Right ventricle myocardium superior (tissue), 1 donor: ENCODE data around the gene AIM2. TPM values are rescaled to one million over a fixed set of nuclear protein-coding genes. Genes with fewer than 3 reads are reported as not detected.
"Not testable (repeated sequence)": the region's sequence is repeated elsewhere in the genome, so short reads cannot be mapped to it uniquely, and the experiment has no call there.

ENCODE experiments used
- ATAC-seq: fragments of 200-7000 bp; cut with Tn5 transposase; one replicate; pipeline ENCODE4 v1.9.1; 2020; ENCODE audit warnings: mild to moderate bottlenecking; ENCODE audit not compliant: poor library complexity
- DNase-seq: peaks from one replicate; pipeline ENCODE4 v3.0.0-alpha.2; 2020
- intact Hi-C: fragments of 100-400 bp; cut with DNase I; formaldehyde crosslinking; loops from one replicate; pipeline ENCODE4 v1.11.2; 2022
- total RNA-seq: library from RNA; stranded (reverse); fragmentation: NEBNext Ultra II Directional; extraction: Animal tissue kit (Norgen Biotek cat#: 25700); gene quantifications from one replicate; pipeline ENCODE4 v1.2.1, GENCODE V29; 2021
- donor health status: DM: no; HTN: yes; CAD: no; lungs with severe emphysema.

The AIM2 gene
- total RNA-seq, 1 donor from 2014 or later = 0.56 TPM

- DNase-seq (no peak), ATAC-seq (peak; percentile 48)
- intact Hi-C loops = no loop called here
Observed at GRCh38 chr1:159084152-159084551, 7.6 kb upstream of the AIM2 start.

DNA sequence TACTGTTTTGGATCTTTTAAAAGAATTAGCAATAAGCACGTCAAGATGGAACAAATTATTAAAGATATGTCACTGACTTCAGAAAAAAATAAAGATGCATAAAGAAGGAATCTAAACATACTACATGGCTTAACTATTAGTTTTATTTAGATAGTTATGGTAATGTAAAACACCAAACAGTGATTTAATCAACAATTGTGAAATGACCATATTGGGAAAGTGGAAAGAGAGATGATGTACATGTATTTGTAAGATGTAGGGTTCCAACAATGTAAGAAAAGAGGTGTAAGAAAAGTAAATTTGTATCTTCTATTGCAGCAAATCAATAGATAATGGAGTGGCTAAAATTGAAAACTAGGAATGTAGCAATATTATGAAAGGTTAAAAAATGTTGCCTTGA is 6.4 kb upstream of the AIM2 start:
- DNase-seq (no peak), ATAC-seq (no peak)
- intact Hi-C loops = no loop called here

GRCh38 chr1:159081626-159082025 is 5.1 kb upstream of the AIM2 start:
- ATAC-seq = no peak
- no peak for DNase-seq
- intact Hi-C loops = no loop called here

DNA sequence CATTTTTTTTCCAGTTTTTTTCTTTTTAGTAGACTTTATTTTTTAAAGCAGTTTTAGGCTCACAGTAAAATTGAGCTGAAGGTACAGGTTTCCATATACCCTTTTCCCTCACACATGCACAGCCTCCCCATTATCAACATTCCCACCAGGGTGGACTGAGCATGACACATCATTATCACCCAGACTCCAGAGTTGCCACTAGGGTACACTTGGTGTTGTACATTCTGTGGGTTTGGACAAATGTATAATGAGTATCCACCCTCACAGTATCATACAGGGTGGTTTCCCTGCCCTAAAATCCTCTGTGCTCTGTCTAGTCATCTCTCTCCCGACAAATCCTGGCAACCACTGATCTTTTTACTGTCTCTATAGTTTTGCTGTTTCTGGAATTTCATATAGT is 3.0 kb upstream of the AIM2 start:
- no peak for ATAC-seq
- intact Hi-C loops = no loop called here
- no peak for DNase-seq

DNA sequence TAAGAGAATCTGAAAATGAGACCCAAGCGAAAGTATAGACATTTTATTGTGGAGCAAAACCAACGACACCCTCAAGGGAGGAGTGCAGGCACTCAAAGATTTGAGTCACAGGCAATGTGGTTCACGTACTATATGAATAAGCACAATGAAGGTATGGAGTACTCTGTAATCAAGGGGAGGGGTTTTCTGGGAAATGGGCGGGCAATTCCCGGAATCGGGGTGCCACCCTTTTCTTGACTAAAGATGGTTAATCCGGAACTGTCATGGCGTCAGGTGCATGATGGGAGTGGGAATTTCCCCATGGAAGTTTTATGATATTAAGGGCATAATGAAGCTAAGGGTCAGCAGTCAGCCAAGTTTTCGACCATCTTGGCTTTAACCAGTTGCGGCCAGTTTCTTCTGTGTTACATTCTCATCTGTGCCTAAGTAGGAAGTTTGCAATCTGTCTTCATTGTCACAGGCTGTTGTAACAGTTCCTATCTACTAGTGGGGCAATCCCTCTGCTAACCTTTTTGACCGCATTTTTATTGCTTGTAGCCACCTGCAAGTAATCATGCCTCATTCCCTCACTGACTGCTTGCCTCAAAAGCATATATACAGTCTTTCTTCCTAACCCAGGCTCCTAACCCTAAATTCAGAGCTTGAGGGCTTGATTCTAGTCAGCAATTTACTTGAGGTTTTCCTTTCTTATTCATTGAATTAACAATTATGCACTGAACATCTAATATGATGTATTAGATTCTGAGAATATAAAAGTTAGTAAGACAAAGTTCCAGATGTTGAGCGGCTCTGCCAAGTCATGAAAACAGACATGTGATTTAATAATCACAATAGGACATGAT is 775 bp upstream of the AIM2 start:
- intact Hi-C loops = no loop called here
- DNase-seq (peak; percentile 43), ATAC-seq (no peak)

- ATAC-seq (peak; percentile 63), DNase-seq (no peak)
- intact Hi-C loops = no loop called here
Observed at GRCh38 chr1:159071970-159072582, 4.5 kb downstream of the AIM2 start.

GRCh38 chr1:159068886-159069285 is 7.7 kb downstream of the AIM2 start:
- intact Hi-C loops = no loop called here
- DNase-seq (no peak), ATAC-seq (no peak)

DNA sequence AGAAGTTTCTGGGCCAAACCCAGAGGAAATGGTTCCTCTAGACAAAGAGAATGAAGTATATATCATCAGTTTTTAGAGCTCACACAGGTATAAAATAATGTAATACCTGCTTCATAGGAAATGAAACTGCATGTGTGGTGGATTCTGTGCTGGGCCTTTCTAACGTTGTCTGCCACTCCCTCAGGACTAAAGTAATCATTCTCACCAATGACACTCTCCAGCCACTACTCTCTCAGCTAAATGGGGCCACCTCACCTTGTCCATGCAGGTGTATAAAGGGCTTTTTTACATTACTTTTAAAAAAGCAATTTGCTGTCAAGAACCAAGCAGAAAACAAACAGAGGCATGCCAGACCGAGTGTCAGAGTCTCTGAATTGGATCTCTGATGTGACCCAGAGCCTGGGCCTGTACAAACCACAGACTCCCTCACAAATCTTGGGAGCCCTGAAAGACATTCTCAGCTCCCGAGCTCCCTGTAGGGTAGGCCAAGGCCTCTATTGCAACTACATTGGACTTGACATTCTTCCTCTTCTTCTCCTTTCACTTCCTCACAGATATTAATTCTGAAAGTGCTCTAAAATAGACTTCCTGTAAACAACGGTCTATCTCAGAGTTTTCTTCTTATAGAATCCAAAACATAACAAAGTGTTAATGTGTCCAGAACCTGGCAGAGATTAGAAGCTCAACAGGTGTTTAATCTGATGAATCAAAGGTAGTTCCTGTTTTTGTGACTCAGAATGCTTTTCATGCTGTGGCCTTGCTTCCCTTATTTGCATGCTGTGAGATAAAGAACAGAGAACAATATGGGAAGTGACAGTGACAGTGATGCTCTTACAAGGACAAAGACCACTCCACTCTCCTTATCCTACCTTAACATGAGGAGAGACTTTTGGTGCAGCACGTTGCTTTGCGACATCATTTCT is 8.6 kb downstream of the AIM2 start:
- peak; percentile 59 for ATAC-seq
- intact Hi-C loops = no loop called here
- no peak for DNase-seq

DNA sequence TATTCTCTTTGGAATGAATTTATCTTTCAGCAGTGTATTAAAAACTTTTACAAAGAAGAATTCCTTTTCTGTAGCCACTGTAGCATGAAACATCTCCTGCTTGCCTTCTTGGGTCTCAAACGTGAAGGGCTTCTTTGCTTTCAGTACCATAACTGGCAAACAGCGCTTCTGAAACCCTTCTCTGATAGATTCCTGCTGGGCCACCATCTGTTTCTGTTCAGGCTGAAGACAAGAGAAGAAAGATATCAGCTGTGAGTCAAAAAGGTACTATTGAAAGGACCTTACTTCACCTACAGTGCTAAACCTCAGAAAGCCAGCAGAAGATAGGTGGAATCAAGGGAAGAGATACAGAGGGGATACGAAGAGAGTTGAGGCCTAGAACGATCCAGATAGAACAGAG is 10.5 kb downstream of the AIM2 start:
- intact Hi-C loops = no loop called here
- DNase-seq (no peak), ATAC-seq (no peak)

DNA sequence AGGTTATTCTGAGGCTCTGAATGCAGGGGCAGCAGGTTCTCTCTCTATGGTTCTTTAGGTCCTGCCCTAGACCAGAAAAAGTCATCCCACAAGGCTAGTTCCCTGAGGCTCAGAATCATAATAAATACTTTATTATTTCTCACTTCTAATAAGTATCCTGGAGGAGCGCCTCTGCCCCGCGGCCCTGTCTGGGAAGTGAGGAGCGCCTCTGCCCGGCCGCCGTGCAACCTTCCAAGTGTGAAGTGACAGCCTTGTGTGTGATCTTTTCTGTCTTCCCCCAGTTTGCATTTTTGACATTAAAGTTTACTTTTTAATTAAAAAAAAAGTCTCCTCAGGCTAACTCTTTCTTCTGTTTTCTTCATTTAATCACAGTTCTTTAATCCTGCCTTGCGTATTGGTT is 11.5 kb downstream of the AIM2 start:
- ATAC-seq (no peak), DNase-seq (peak; percentile 30)
- intact Hi-C loops = no loop called here

DNA sequence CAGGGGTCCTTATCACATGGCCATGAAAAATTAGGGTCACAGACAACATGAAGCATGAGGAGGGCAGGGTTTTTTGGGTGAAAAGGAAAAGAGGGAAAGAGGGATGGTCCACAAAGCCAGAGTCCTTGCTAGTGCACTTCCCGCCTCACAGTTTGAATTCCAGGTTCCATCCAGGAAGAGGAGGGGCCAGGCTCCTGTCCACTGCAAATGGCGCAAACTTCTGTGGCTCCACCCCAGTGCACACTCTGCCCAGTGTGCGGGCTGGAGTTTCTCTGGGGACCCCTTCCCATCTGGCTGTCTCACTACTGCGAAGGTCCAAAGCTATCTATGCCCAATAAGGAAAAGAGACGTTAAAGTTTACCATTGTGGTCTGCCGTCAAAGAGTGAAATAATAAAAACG is 17.8 kb downstream of the AIM2 start:
- DNase-seq (peak; percentile 35), ATAC-seq (no peak)
- intact Hi-C loops = no loop called here

DNA sequence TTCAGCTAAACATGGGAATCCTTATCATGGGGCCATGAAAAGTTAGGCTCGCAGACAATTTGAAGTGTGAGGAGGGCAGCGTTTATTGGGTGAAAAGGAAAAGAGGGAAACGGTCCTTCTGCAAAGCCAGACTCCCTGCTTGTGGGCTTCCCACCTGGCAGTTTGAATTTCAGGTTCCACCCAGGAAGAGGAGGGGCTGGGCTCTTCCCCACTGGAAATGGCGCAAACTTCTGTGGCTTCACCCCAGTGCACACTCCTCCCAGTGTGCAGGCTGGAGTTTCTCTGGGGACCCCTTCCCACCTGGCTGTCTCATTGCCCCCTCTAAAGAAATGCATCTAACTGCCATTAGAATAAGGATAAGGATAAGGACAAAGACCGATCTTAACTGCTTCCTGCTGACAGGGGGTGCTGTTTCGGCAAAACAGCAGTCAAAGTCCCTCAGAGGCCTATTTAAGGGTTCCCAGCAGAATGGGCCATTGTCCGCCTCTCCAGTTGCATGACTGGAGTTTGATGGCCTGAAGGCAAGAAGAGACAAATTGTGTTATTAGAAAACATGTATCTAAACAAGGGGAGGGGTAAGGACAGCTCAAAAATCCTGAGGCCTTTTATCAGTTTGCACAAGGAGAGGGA is 20.4 kb downstream of the AIM2 start:
- intact Hi-C loops = no loop called here

DNA sequence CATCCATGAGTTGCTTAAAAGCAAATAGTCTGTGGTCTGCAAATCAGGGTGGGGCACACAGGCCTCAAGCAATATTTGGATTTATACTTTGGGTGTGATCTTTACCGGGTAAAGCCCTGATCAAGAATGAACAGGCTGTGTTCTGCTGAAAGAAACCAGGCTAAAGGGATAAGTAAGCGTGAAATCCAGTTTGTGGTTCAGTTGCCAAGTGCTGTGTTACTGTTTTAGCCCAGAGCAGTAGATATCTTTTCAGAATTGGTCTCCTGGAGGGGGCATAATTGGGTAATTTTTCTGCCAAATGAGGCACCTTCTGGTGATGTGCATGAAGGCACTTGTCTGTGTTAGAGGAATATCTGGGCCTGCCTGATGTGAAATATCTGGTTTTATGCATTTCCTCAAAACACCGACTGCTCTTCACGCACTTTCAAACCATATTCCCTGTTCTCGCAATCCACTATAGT is 21.4 kb downstream of the AIM2 start:
- intact Hi-C loops = no loop called here
- no peak for DNase-seq
- no peak for ATAC-seq

More for the DNA sequence above, 20.4 kb downstream of the AIM2 start:
- DNase-seq = no peak
- no peak for ATAC-seq

DNA sequence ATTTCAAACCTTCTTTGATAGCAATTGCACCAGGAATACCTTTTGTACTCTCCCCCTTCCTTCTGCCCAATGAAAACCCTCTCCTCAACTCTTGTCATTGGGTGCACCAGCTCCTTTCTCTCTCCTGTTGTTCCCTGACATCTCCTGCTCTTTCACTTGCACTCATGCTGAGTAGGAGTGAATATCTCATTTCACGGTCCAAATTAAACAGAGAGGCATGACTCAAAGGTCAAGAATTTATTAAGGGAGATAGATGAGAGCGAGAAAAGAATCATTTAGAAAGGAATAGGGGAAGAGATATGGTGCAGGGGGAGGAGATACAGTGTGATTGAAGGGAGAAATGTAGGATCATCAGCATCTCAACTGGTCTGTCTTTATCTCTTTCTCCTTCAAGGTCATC is 22.1 kb downstream of the AIM2 start:
- DNase-seq (no peak), ATAC-seq (no peak)
- intact Hi-C loops = no loop called here

DNA sequence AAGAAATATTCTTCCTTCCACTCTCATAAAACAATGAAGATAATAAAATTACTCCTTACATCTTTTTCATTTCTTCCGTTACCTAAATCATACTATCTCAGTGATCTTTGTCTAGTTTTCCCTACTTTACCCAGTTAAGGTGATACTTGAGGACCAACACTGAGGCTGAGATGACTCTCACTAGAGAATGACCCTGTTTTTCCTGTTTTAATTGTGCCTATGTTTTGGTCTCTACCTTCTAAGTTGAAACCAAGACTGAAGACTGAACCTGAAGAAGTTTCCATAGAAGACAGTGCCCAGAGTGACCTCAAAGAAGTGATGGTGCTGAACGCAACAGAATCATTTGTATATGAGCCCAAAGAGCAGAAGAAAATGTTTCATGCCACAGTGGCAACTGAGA is 25.1 kb downstream of the AIM2 start:
- no peak for ATAC-seq
- intact Hi-C loops = no loop called here
- no peak for DNase-seq

- ATAC-seq, DNase-seq, intact Hi-C loops: not testable (repeated sequence)
Observed at GRCh38 chr1:159046486-159046885, 30.1 kb downstream of the AIM2 start.

DNA sequence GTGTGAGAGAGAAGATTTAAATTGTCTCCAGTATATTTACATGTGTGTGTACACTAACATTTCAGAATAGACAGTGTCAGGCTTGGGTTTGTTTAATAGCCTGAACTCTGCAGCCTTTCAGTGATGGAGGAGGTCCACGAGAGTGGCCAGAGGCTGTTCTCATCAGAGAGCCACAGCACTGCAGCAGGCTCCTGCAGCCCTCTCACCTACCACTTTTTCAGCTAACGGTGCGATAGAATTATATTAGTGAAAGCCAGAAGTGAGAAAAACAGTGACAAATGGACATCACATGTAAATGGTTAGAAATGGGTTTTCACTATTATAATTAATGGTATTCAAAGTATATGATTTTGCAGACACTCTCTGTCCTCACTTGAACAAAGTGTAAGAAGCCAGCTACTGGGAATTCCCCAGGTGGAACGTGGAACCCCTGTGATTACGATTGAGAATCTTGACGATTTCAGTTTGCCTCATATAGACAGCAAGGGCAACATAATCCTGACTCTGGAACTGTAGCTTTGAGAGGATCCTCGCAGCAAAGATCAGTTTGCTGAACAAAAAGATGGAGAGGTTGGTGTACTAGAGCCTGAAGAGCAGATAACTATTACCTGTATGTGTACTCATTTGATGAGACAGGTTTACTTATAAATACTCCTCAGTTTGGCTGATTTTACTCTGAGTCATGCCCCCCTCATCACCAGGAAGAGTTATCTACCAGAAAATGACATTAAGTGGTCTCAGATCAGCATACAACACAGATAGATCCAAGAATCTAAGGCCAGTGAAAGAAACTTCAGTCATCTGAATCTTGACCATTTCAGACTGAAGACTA is 35.5 kb downstream of the AIM2 start:
- ATAC-seq (no peak), DNase-seq (no peak)
- intact Hi-C loops = no loop called here

- no peak for ATAC-seq
- DNase-seq = no peak
- intact Hi-C loops = no loop called here
Observed at GRCh38 chr1:159040206-159040605, 36.4 kb downstream of the AIM2 start.
